ENCODE data around the gene MYOM3.

MYOM3 gene

DNA sequence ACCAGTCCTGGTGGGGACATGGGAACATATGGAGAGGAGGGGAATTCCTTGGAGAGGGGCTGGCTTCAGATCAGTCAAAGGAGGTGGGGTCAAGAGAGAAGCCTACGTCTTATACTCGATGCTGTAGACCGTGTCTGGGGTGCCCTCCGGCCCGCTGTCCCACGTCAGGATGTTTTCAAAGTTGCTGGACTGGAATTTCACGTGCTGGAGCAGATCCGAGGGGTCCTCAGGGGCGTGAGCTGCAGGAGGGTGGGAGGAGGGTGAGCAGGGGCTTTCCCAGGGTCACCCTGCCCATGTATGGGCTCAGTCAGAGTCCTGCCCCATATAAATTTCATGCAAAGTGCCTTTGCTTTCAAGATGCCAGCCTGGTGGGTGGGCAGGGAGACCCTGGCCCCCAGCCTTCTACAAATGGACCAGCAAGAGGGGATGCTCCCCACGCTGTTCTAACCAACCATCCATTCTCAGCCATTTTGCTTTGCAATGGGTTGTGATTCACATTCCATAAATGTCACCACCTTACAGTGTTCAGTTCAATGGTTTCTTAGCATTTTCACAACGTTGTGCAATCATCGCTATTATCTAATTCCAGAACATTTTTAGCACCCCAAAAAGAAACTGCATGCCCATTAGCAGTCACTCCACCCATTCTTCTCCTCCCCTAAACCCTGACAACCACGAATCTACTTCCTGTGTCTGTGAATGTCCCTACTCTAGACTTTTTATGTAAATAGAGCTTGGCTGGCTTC is 26.7 kb upstream of the MYOM3 start:
- DNase-seq: no peak

DNA sequence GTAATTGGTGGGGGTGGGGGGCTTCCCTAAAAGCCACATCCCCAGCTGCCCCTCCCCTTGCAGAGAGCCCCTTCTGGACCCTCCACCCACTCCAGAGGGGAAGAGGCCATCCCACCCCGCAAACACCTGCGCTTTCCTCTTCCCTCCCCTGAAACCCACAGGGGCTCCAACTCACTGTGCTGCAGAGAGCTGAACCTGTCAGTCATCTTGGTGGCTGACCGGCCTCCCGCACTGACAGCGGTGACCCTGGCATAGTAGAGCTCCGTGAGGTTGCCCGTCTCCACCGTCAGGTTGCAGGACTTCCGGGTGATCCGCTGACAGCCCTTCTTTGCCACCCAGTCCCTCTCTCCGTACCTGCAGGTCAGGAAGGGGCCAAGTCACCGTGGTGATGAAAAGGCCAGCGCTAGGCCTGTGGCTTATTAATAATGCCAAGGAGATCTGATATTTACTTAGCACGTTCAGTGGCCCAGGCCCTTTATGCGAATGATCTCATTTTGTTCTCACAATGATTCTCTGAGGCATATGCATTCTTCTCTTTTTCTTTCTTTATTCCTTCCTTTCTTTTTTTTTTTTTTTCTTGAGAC is 25.1 kb upstream of the MYOM3 start:
- DNase-seq: no peak

DNA sequence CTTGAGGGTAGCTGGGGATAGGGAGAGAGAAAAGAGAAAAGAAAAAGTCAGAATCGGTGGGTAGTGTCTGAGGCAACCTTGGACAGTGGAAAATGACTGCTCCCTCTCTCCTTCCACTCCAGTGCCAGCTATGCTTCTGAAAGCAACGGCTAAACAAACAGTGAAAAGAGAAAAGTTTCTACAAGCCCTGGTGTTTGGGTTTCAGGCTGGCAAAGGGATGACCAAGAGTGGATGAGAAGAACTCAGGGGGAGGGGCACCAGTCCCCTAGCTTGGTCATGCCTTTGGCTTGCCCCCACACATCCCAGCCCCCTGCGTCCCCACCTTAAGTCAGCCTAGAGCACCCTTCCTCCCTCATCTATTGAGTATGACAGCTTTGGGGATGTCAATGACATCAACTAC is 22.4 kb upstream of the MYOM3 start:
- DNase-seq: no peak

DNA sequence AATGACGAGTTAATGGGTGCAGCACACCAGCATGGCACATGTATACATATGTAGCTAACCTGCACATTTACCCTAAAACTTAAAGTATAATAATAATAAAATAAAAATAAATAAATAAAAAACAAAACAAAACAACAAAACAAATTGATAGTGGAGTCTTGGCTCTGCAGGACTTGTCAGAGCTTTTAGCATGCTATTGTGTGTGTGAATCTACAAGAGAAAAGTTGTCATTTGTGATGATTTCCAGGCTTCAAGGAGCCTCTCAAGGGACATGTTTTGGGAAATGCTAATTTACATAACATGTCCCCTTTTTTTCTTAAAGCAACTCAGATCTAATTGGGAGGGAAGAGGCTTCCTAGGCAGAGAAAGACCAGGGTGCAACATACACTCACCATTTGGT is 21.9 kb upstream of the MYOM3 start:
- DNase-seq: no peak

DNA sequence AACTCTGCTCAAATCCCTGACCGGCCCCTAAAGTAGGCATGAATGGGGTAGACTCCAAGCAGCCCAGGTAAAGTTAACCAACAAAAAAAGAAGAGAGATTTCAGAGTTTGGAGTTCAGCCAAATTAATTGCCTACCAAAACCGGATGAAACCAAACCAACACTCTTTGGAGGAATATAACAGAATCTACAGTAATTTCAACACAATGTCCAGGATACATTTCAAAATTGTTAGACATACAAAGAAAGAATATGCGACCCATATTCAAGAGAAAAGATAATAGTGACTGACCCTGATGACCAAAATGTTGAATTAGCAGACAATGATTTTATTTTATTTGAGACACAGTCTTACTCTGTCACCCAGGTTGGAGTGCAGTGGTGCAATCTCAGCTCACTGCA is 18.4 kb upstream of the MYOM3 start:
- no peak for DNase-seq

DNA sequence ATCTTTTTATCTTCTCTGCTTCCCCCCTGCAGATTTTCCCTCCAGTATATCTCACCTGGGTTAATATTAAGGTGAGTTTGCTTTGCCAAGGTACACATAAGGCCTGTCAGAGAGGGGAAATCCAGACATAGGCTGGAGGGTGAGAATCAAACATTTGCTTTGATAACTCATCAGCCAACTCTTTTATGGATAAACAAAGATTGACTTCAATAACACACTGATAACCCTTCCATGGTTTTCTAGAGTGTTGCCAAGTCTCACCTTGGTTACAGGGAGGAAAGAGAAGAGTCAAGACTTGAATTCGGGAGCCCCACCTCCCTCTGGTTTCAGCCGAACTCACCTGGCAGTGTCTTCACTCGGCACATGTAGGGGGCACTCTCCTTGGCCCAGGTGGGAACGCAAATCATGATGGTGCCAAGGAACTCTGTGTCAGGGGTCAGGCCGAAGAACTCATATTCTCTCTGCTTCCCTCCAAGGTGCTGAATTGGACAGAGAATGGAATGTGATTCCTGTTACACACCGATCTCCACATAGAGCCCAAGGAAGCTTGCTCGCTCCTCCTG is 15.9 kb upstream of the MYOM3 start:
- no peak for DNase-seq

DNA sequence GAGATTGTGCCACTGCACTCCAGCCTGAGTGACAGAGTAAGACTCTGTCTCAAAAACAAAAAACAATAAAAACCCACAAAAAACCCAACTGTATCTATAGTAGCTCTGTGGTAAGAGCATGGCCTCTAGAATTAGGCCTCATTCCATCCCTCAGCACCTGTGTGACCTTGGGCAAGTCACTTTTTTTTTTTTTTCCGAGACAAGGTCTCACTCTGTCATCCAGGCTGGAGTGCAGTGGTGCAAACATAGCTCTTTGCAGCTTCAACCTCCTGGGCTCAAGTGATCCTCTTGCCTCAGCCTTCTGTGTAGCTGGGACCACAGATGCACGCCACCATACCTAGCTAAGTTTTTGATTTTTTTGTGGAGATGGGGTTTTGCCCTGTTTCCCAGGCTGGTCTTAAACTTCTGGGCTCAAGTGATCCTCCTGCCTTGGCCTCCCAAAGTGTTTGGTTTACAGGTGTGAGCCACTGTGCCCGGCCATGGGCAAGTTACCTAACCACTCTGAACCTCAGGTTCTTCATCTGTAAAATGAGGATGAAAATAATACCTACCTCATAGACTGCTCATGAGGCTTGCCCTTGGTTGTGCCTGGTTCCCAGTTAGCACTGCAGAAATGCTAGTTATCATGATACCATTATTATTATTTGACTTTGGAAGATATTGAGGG is 15.3 kb upstream of the MYOM3 start:
- DNase-seq: no peak

DNA sequence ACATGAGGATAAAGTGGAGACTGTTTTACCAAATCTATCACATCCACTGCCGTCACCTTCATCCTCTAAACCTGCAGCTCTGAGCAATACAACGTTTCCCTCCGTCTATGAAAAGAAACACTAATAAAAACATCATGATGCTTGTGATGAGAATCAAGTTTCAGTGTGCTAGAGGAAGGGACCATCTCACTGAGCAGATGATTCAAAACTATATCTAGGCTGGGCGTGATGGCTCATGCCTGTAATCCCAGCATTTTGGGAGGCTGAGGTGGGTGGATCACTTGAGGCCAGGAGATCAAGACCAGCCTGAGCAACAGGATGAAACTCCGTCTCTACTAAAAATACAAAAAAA is 14.7 kb upstream of the MYOM3 start:
- no peak for DNase-seq

DNA sequence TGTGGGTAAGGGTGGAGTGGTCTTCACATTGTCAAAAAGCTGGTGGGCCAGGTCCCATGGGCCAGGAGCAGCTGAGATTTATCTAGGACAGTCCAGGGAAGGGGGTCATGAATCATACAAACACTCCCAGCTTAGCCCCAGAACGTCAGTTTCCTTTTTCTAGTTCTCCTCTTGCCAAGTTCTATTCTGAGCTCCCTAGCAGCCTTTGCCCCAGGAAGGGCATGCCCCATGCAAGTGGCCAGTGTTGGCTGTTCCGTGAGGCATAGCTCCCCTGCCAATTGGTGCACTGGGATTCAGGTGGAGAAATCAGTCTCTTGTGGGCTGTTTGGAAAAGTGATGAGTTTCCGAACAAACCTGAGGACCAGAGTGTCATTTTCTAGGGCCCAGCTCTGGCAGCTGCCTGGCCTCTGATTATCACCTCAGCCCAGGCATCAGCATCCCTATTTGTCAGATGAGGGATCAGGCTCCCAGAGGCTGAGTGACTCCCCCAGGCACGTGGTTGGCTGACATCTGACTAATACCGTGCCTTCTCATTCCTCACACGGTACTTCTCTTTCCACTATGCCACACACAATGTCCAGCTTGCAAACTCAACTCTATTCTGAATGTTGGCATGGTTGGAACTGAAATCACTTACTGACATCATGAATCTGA is 14.2 kb upstream of the MYOM3 start:
- no peak for DNase-seq

DNA sequence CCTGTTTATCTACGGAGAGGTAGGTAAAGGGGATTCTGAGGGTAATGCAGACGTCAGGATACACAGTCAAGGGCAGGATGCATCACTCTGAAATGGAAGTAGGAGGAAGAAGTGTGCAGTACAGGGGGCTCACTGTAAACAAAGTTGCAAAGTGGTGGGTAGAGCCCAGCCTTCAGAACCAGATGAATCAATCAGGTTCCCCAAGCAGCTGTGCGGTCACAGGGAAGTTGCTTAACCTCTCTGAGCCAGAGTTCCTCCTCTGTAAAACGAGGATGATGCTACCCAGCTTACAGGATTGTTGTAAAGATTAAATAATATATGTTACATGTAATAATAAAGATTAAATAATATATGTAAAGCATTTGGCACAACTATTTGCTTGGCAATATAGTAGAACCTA is 13.5 kb upstream of the MYOM3 start:
- DNase-seq: no peak

DNA sequence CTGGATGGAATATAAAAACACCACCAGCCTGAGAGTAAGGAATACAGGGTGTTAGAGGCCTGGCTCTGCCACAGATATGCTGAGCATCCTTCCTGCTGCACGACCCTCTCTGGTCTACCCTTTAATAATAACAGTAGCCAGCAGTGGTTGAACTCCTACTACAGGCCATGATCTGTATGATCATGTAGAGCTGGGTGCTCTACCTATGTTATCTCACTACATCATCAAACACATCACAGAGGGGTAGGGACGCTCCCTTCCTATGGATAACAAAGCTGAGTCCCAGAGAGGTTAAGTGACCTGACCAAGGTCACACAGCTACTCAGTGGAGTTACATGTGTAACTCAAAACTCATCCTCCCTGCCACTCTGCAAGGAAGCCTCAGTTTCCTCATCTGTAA is 13.0 kb upstream of the MYOM3 start:
- no peak for DNase-seq

DNA sequence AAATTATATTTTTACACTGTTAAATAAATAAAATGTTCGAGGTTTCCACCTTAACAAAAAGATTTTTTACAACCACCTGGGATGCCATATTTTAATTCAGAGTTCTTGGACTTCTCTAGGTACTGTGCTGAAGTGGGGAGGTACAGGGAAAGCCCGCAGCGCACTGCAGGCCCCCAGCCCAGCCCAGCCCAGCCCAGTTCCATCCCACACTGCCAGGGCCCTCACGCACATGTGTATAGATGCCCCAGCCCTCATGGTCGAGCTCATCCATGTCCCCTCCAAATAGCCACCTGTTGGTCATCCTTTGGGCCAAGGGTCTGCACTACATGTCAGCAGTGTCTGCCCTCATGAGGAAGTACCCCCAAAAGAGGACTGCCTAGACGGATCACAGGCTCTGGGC is 11.7 kb upstream of the MYOM3 start:
- no peak for DNase-seq

DNA sequence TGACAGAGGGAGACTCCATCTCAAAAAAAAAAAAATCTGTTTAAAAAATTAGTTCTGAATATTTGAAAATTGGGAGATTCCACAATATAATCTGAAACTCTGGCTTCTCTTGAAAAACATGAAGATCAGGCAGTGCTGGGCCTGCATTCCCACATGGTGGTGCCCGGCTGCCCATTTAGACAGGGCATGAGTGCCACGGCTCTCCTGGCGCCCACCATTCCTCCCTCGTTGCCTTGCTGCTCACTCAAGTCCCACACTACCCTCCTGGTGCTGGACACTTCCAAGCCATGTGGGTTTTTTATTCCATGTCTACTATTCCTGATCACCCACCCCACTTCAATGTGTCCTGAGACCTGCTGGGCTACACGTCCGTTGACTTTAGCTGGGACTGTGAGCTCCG is 10.8 kb upstream of the MYOM3 start:
- DNase-seq: no peak

DNA sequence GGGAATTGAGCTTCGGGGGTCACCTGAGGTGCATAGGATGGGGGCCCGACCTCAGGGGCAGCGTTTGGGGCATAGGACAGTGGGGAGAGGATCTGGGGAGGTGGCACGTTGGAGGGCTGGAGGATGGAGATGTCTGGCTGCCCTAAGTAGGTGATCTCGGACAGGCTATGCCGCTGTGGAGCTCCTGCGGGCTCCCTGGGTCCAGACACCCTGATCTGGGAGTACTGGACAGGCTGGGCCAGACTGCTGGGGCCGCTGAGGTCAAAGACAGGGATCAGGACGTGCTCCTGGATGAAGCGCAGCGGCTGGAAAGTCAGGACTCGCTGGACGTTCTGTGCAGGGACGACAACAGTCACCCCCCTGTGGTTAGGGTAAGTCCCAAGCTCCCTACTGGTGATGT is 9.5 kb upstream of the MYOM3 start:
- DNase-seq: no peak

DNA sequence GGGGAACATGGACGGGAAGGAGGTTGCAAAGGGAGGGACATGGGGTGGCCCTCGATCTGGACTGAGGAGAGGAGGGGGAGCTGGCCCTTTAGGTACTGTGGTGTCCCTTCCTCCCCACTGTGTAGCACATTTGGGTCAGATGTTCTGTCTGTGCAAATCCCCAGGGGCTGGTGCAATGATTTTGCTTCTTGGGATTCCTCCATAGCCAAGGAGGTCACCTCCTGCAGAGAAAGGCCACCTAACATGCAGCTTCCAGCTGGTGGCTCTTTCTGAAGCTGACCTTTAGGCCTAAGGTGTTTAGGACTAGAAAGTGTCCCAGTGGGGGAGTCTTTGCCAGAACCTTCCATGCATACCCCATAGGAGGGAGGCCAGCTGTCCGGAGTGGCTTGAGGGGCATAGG is 9.0 kb upstream of the MYOM3 start:
- no peak for DNase-seq

DNA sequence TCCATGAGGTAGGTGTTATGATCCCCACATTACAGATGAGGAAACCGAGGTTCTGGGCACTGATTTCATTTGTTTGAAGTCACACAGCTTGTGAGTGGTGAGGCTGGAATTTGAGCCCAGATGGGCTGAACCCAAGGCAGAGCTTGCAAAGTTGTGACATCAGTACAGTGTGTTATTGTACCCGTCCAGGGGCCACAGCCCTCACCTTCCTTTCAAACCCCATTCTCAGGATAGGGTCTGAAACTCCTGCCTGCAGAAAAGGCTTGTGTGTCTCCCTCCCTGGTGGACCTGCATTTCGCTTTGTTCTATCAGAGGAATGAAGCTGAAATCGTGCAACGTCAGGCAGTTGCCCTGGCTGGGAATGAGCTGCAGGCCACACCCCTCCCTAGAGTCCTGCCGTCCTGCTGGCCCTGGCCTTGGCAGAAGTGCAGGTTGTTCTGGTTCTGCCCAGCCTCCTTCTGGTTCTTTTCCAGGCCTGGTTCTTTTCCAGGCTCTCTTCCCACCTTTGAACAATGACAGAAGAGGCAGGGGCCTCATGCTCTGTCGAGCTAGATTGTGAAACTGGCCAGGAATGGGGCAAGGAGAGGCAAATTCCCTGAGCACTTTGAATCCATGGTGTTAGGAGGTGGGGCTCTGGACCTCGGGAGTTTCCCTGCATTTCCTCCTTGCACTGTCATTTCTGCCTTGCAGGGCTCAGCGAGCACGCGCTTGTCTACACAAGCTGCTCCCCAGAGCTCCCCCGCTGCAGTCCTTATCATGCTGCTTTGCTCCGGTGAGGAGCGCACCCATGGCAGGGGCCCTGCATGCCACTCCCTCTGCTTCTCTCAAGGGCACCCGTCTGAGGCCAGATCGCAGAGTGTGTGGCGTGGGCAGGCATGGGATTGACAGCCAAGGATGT is 8.2 kb upstream of the MYOM3 start:
- DNase-seq: no peak

DNA sequence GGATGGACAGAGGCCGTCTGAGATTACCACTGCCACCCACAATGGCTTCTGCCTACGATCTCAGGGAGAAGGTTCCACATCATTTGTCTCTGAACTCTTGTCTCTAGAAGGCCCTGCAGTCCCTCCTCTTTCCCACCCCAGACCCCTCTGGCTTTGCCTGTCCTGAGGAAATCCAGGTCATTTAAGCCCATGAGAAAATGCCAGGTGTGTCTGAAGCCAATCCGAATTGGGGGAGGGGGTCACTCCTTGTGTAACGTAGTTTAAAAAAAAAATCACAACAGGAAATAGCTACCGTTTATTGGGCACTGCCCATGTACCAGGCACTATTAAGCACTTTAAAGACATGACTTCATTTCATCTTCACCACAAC is 7.5 kb upstream of the MYOM3 start:
- no peak for DNase-seq

DNA sequence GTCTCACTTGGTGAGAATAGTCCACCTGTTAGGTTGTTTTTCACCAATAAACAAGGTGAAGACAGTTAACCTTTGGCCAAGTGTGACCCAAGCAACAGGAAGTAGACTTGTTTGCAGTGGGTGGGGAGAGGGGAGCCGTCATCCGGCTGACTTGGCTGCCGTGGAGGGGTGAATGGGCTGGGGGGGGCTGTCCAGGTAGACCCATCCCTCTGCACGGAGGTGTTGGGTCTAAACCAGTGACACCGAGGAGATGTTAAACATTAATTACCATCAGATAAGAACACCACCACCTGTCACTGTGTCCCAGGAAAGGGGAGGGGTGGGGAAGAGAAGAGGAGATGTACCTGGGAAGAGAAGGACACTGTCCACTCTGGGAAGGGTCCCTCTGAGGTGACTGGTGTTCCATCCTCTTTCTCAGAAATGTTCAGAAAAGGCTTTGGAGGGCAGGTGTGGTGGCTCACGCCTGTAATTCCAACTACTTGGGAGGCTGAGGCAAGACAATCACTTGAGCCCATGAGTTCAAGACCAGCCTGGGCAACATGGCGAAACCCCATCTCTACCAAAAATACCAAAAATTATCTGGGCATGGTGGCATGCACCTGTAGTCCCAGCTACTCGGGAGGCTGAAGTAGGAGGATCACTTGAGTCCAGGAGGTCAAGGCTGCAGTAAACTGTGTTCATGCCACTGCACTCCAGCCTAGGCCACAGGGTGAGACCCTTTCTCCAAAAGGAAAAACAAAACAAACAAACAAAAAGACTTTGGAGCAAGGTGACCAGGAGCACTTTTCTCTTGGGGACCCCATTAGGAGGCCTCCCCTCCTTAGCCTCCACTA is 6.7 kb upstream of the MYOM3 start:
- DNase-seq: no peak

DNA sequence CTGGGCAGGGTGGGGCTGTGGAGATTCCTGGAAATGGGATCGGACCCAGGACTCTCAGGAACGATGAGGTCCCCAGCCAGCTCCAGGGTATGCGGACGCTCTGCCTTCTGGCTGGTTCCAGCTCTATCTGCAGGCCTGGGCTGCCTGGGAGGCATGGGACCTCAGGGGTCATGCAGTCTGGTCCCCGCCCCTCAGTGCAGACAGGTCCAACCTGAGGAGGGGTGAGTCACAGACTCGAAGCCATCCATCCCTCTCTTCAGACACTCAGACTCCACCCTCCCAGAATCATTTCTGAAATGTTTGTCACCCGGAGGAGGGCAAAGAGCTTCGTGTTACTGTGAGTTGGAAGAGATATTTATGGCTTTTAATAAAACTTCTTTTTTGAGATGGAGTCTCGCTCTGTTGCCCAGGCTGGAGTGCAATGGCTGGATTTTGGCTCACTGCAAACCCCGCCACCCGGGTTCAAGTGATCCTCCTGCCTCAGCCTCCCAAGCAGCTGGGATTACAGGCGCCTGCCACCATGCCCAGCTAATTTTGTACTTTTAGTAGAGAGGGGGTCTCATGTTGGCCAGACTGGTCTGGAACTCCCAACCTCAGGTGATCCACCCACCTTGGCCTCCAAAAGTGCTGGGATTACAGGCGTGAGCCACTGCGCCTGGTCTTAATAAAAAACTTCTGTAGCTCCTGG is 5.9 kb upstream of the MYOM3 start:
- DNase-seq: no peak

DNA sequence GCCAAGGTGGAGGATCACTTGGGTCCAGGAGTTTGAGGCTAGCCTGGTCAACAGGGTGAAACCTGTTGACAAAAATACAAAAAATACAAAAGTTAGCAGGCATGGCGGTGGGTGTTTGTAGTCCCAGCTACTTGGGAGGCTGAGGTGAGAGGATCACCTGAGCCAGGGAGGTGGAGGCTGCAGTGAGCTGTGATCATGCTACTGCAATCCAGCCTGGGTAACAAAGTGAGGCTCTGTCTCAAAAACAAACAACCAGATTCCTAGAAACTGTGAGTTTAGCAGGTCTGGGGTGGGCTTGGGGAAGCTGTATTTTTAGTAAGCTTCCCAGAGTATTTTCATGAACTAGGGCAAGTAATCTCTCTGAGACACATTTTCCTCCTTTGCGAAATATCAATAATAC is 5.2 kb upstream of the MYOM3 start:
- DNase-seq: no peak

DNA sequence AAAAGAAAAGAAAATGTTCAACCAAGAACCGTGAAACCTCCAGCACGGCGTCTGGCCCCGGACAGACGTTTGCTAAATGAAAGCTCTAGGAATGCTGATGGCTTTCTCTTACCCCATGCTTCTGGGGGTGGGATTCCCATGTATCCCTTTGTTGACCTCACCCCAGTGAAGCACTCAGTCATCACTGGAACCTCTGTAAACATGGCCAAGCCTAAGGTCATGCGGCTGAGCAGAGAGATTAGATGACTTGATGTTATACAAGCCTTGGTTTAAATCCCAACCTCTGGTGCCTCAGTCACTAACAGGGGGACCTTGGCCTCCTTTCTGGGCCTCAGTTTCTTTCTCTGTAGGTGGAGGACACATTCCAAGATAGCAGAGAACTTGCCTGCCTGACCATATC is 2.8 kb upstream of the MYOM3 start:
- DNase-seq: no peak

Data from right forelimb (tissue), 1 donor.